ENCODE measurements around the gene C1orf174. TPM values are rescaled to one million over a fixed set of nuclear protein-coding genes. Genes with fewer than 3 reads are reported as not detected.

Gene C1orf174
- polyA plus RNA-seq, 1 donor from 2014 or later, result 28.2 TPM

- no peaks in the 10 kb centered on the region for H3K9me3 ChIP-seq (ENCODE audit: low read length)
- TF ChIP-seq RAD21 (conservative IDR thresholded peaks at IDR 0.05) (no peak), SMC3 (conservative IDR thresholded peaks at IDR 0.05; ENCODE audit: poor library complexity) (no peak)
- no peaks in the 10 kb centered on the region for H4K20me1 ChIP-seq (ENCODE audit: insufficient read depth)
- H3K27me3 ChIP-seq (ENCODE audit: insufficient read depth, low read depth, low read length), result no peaks in the 10 kb centered on the region
- no peak overlapping the region for H3K9ac ChIP-seq (ENCODE audit: low read length)
- no peak overlapping the region for H3K27ac ChIP-seq (ENCODE audit: low read length)
- no peaks in the 10 kb centered on the region for H3F3A ChIP-seq (ENCODE audit: insufficient read depth, low read length, poor library complexity, severe bottlenecking)
- no peaks in the 10 kb centered on the region for H3K36me3 ChIP-seq (ENCODE audit: insufficient read depth, low read length)
- no peak overlapping the region for H2AFZ ChIP-seq (ENCODE audit: low read depth, low read length)
- H3K4me2 ChIP-seq (ENCODE audit: low read length), result no peak overlapping the region
- H3K4me3 ChIP-seq (ENCODE audit: low read length), result no peak overlapping the region
- H3K79me2 ChIP-seq (replicated peaks; ENCODE audit: insufficient read depth, low read length), result no peaks in the 10 kb centered on the region
- no peaks in the 10 kb centered on the region for H3K9me2 ChIP-seq (ENCODE audit: insufficient read depth, low read length)
These were observed 24.8 kb upstream of the C1orf174 start for GRCh38 chr1:3924825-3925220.

- Histone ChIP-seq H3F3A (ENCODE audit: insufficient read depth, low read length, poor library complexity, severe bottlenecking) (no peaks in the 10 kb centered on the region), H4K20me1 (ENCODE audit: insufficient read depth) (no peaks in the 10 kb centered on the region), H3K27me3 (ENCODE audit: insufficient read depth, low read depth, low read length) (no peaks in the 10 kb centered on the region), H3K4me3 (ENCODE audit: low read length) (no peak overlapping the region), H3K9ac (ENCODE audit: low read length) (no peak overlapping the region), H3K9me2 (ENCODE audit: insufficient read depth, low read length) (no peaks in the 10 kb centered on the region), H3K9me3 (ENCODE audit: low read length) (no peaks in the 10 kb centered on the region), H2AFZ (ENCODE audit: low read depth, low read length) (no peak overlapping the region), H3K4me2 (ENCODE audit: low read length) (no peak overlapping the region), H3K79me2 (replicated peaks; ENCODE audit: insufficient read depth, low read length) (no peaks in the 10 kb centered on the region), H3K36me3 (ENCODE audit: insufficient read depth, low read length) (no peaks in the 10 kb centered on the region), H3K27ac (ENCODE audit: low read length) (no peak overlapping the region)
- TF ChIP-seq POLR2AphosphoS5 (IDR thresholded peaks at IDR 0.05) (no peak), RAD21 (conservative IDR thresholded peaks at IDR 0.05) (no peak), EZH2 (IDR thresholded peaks at IDR 0.05; ENCODE audit: borderline replicate concordance, insufficient read depth, low read length, poor library complexity, severe bottlenecking) (no peak), SMC3 (conservative IDR thresholded peaks at IDR 0.05; ENCODE audit: poor library complexity) (no peak), EP300 (conservative IDR thresholded peaks at IDR 0.05; ENCODE audit: poor library complexity, severe bottlenecking) (no peak), MXI1 (conservative IDR thresholded peaks at IDR 0.05; ENCODE audit: poor library complexity, severe bottlenecking) (no peak), REST (IDR thresholded peaks at IDR 0.05; ENCODE audit: borderline replicate concordance) (no peak), CTCF (IDR thresholded peaks at IDR 0.05; ENCODE audit: poor library complexity, severe bottlenecking) (no peak)
These were observed 24.2 kb upstream of the C1orf174 start for GRCh38 chr1:3924186-3924824.

Measured in neural cell (in vitro differentiated cells).